ENCODE data around the gene TTC17.

- TF ChIP-seq SIN3A (IDR thresholded peaks at IDR 0.05; ENCODE audit: borderline replicate concordance, insufficient read depth, low read length) (no peak), TAF1 (IDR thresholded peaks at IDR 0.05; ENCODE audit: borderline replicate concordance, insufficient read depth, low read length) (no peak)
Observed at GRCh38 chr11:43376065-43376464, 17.3 kb downstream of the TTC17 start.

Measured in PFSK-1 (cell line).